ENCODE data around the gene RCOR1. TPM values are rescaled to one million over a fixed set of nuclear protein-coding genes. Genes with fewer than 3 reads are reported as not detected.

The RCOR1 gene
- total RNA-seq, 2 experiments from 2014 or later = 18.3 to 19.4 TPM

DNA sequence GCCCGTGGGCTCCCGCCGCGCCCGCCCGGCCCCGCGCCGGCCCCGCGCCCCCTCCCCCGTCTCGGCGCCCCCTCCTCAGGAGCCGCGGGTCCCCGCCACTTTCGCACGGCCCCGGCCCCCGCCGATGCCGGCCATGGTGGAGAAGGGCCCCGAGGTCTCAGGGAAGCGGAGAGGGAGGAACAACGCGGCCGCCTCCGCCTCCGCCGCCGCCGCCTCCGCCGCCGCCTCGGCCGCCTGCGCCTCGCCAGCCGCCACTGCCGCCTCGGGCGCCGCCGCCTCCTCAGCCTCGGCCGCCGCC is 263 bp downstream of the RCOR1 start:
- peak; percentile 7 for ATAC-seq
- no peak for DNase-seq
- Mint-ChIP-seq H3K9me3 (ENCODE audit: low read depth) (no peaks in the 10 kb centered on the region), H3K36me3 (peaks cover 9% of the 10 kb centered on the region), H3K27ac (no peak overlapping the region), H3K27me3 (peaks cover 3% of the 10 kb centered on the region), H3K4me1 (peaks cover 21% of the 10 kb centered on the region), H3K4me3 (peak overlapping the region; percentile 82)
- CTCF ChIA-PET = no interaction called here

GRCh38 chr14:102593061-102593824 is 794 bp downstream of the RCOR1 start:
- peak; percentile 18 for ATAC-seq
- Mint-ChIP-seq H3K9me3 (ENCODE audit: low read depth) (no peaks in the 10 kb centered on the region), H3K4me1 (peaks cover 21% of the 10 kb centered on the region), H3K4me3 (peak overlapping the region; percentile 82), H3K27me3 (peaks cover 3% of the 10 kb centered on the region), H3K27ac (peak overlapping the region; percentile 76), H3K36me3 (peaks cover 9% of the 10 kb centered on the region)
- DNase-seq = peak; percentile 68
- CTCF ChIA-PET = interaction anchor here (0.9 to 3.0 kb wide), 9 partner anchors 10 to 231 kb away, joined by 3 to 20 read pairs (median 8); partner anchors contain the start of genes CINP and TECPR2

- Mint-ChIP-seq H3K27me3 (peaks cover 3% of the 10 kb centered on the region), H3K27ac (peak overlapping the region; percentile 76), H3K36me3 (peaks cover 10% of the 10 kb centered on the region), H3K9me3 (ENCODE audit: low read depth) (no peaks in the 10 kb centered on the region), H3K4me3 (peak overlapping the region; percentile 82), H3K4me1 (peaks cover 21% of the 10 kb centered on the region)
- DNase-seq = no peak
- no peak for ATAC-seq
- CTCF ChIA-PET = interaction anchor here (0.7 to 3.0 kb wide), 17 partner anchors 10 to 505 kb away, joined by 3 to 20 read pairs (median 4); partner anchors contain the start of genes CINP and TECPR2
These were observed 1.3 kb downstream of the RCOR1 start for GRCh38 chr14:102593825-102594137.

DNA sequence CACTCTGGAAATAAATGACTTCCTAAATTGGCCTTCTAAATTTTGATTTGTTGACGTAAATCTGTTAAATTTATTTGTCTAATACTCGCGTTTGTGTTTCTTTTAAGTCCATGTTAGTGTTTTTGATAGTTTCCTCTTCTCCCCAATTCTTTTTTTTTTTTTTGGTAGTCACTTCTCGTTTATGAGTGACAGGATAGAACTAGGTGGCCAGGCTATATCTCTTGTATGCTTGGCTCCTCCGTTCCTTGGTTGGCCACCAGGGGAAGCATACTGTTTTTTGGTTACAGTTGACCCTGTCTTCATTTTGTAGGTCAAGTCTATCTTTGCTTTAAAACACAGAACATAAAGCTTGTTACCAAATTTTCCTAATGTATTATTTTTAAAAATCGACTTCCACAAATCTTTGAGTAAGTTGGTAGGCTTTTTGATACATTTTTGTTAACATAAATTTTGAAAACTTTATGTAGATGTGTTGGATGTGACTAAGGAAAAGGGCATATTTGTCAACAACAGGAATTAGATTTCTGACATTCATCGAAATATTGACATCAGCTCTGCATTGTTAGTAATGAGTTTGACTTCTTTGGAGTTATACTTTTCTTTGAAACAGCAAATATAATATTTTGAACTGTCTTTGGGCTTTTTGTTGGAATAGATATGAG is 2.2 kb downstream of the RCOR1 start:
- DNase-seq (peak; percentile 85), ATAC-seq (no peak)
- Mint-ChIP-seq H3K27ac (peak overlapping the region; percentile 76), H3K27me3 (no peaks in the 10 kb centered on the region), H3K4me3 (peak overlapping the region; percentile 82), H3K36me3 (peaks cover 16% of the 10 kb centered on the region), H3K9me3 (ENCODE audit: low read depth) (no peaks in the 10 kb centered on the region), H3K4me1 (peaks cover 26% of the 10 kb centered on the region)
- CTCF ChIA-PET = interaction anchor here (0.6 to 3.0 kb wide), 22 partner anchors 9 to 506 kb away, joined by 3 to 20 read pairs (median 4); partner anchors contain the start of genes CINP and TECPR2

DNA sequence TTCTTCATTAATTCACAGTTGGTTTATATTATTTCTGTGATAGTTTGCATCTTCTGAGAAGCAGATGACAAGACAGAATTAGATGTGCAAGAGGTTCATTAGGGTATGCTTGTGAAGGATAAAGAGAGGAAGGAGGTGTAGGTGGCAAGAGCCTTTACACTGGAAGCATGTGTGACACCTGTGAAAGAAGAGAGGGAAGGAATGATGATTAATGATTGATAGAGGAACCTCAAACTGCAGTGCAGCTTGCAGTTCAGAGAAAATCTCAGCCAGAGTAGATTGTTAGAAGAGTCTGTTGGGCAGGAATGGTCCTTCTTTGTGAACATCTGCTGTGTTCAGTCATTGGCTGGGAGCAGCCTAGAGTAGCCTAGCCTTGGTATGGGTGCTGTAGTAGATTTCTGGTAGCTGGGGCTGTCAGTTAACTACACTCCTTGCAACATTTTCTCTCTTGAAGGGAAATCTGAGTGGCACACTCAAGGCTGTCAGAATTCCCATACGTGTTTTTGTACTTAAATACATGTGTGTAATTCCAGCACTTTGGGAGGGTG is 9.0 kb downstream of the RCOR1 start:
- Mint-ChIP-seq H3K4me3 (no peak overlapping the region), H3K27me3 (no peaks in the 10 kb centered on the region), H3K27ac (no peak overlapping the region), H3K4me1 (peaks cover 16% of the 10 kb centered on the region), H3K36me3 (peaks cover 16% of the 10 kb centered on the region), H3K9me3 (ENCODE audit: low read depth) (no peaks in the 10 kb centered on the region)
- no peak for DNase-seq
- CTCF ChIA-PET = no interaction called here
- no peak for ATAC-seq

DNA sequence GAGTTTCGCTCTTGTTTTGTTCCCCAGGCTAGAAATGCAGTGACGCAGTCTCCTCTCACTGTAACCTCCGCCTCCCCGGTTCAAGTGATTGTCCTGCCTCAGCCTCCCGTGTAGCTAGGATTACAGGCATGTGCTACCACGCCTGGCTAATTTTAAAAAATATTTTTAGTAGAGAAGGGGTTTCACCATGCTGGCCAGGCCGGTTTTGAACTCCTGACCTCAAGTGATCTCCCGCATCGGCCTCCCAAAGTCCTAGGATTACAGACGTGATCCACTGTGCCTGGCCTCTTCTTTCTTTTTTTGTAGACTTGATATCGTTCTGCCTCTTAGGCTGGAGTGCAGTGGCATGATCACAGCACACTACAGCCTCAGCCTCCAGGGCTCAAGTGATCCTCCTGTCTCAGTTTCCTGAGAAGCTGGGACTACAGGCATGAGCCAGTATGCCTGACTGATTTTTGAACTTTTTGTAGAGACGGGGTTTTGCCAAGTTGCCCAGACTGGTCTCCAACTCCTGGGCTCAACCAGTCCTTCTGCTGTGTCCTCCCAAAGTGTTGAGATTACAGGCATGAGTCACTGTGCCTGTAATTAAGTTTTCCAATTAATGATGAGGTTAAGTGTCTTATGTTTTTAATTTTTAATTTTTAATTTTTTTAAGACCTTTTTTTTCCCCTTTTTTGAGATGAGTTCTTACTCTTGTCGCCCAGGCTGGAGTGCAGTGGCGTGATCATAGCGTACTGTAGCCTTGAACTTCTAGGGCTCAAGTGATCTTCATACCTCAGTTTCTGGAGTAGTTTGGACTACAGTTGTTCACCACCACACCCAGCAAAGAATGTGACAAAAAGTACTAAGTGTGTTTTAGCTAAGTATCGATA is 10.2 kb downstream of the RCOR1 start:
- Mint-ChIP-seq H3K4me3 (no peak overlapping the region), H3K9me3 (ENCODE audit: low read depth) (no peaks in the 10 kb centered on the region), H3K36me3 (peaks cover 16% of the 10 kb centered on the region), H3K4me1 (peaks cover 22% of the 10 kb centered on the region), H3K27ac (no peak overlapping the region), H3K27me3 (no peaks in the 10 kb centered on the region)
- CTCF ChIA-PET = interaction anchor here (1.8 kb wide), 1 partner anchor 8 kb away, joined by 8 read pairs; no protein-coding TSS in a partner anchor
- no peak for DNase-seq
- ATAC-seq = no peak

GRCh38 chr14:102603293-102603907 is 11.0 kb downstream of the RCOR1 start:
- Mint-ChIP-seq H3K4me3 (no peak overlapping the region), H3K27ac (no peak overlapping the region), H3K27me3 (no peaks in the 10 kb centered on the region), H3K4me1 (peaks cover 26% of the 10 kb centered on the region), H3K36me3 (peaks cover 16% of the 10 kb centered on the region), H3K9me3 (ENCODE audit: low read depth) (no peaks in the 10 kb centered on the region)
- ATAC-seq = no peak
- CTCF ChIA-PET = interaction anchor here (1.8 kb wide), 1 partner anchor 9 kb away, joined by 8 read pairs; no protein-coding TSS in a partner anchor
- DNase-seq = no peak

GRCh38 chr14:102604183-102604582 is 11.7 kb downstream of the RCOR1 start:
- Mint-ChIP-seq H3K9me3 (ENCODE audit: low read depth) (no peaks in the 10 kb centered on the region), H3K27me3 (no peaks in the 10 kb centered on the region), H3K4me1 (peaks cover 24% of the 10 kb centered on the region), H3K36me3 (peaks cover 12% of the 10 kb centered on the region), H3K4me3 (no peak overlapping the region), H3K27ac (no peak overlapping the region)
- CTCF ChIA-PET = interaction anchor here (1.5 to 1.8 kb wide), 2 partner anchors 10 to 13 kb away, joined by 3 to 8 read pairs; no protein-coding TSS in a partner anchor
- no peak for ATAC-seq
- no peak for DNase-seq

DNA sequence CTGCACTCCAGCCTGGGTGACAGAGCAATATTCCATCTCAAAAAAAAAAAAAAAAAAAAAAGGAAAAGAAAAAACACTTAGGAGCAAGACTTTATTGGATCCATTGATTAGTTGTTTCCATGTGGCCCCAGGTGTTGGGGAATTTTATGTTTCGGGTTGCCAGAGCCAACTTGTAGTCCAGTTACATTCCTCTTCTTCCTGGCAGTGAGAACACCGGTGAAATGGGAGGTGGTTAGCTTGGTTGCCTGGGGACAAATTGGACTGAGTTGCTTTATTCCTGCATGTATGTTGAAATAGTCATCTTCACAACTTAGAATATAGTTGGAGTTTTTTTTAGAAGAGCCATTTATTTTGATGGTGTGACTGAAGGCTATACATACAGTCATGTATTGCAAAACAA is 12.6 kb downstream of the RCOR1 start:
- ATAC-seq = no peak
- H3K4me3 Mint-ChIP-seq = no peak overlapping the region
- no peak for DNase-seq
- peaks cover 7% of the 10 kb centered on the region for H3K36me3 Mint-ChIP-seq
- peaks cover 19% of the 10 kb centered on the region for H3K4me1 Mint-ChIP-seq
- no peak overlapping the region for H3K27ac Mint-ChIP-seq
- no peaks in the 10 kb centered on the region for H3K27me3 Mint-ChIP-seq
- no peaks in the 10 kb centered on the region for H3K9me3 Mint-ChIP-seq (ENCODE audit: low read depth)
- CTCF ChIA-PET = interaction anchor here (1.5 kb wide), 1 partner anchor 14 kb away, joined by 3 read pairs; no protein-coding TSS in a partner anchor

DNA sequence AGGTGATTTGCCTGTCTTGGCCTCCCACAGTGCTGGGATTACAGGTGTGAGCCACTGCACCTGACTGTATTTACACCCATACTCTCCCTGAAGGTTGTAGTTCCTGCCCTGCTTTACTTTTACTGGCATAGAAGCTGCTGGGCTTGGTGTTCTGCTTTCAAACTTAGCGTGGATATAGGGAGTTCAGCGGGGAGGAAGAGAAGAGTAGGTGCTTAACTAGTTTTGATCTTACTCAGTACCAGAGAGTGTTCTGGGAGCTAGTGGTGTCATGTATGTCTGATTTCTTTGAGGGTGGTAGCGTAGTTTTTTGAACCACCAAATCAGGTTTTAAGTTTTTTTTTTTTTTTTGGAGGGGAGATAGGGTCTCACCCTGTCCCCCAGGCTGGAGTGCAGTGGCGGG is 13.8 kb downstream of the RCOR1 start:
- peak; percentile 53 for ATAC-seq

GRCh38 chr14:102608064-102608446 is 15.6 kb downstream of the RCOR1 start:
- Mint-ChIP-seq H3K27ac (no peak overlapping the region), H3K4me1 (peaks cover 19% of the 10 kb centered on the region), H3K36me3 (peaks cover 11% of the 10 kb centered on the region), H3K9me3 (ENCODE audit: low read depth) (no peaks in the 10 kb centered on the region), H3K4me3 (no peak overlapping the region), H3K27me3 (no peaks in the 10 kb centered on the region)
- DNase-seq = no peak
- CTCF ChIA-PET = interaction anchor here (1.6 kb wide), 1 partner anchor 14 kb away, joined by 8 read pairs; no protein-coding TSS in a partner anchor
- no peak for ATAC-seq

More for the DNA sequence above, 13.8 kb downstream of the RCOR1 start:
- DNase-seq = no peak
- Mint-ChIP-seq H3K4me3 (no peak overlapping the region), H3K27ac (no peak overlapping the region), H3K9me3 (ENCODE audit: low read depth) (no peaks in the 10 kb centered on the region), H3K4me1 (peaks cover 20% of the 10 kb centered on the region), H3K36me3 (peaks cover 7% of the 10 kb centered on the region), H3K27me3 (no peaks in the 10 kb centered on the region)
- CTCF ChIA-PET = interaction anchor here (1.1 to 1.7 kb wide), 2 partner anchors 12 to 88 kb away, joined by 3 to 8 read pairs; no protein-coding TSS in a partner anchor

GRCh38 chr14:102610968-102611811 is 18.7 kb downstream of the RCOR1 start:
- H3K9me3 Mint-ChIP-seq (ENCODE audit: low read depth) = no peaks in the 10 kb centered on the region
- no peak for ATAC-seq
- H3K4me3 Mint-ChIP-seq = no peak overlapping the region
- no peak for DNase-seq
- H3K27ac Mint-ChIP-seq = no peak overlapping the region
- peaks cover 15% of the 10 kb centered on the region for H3K4me1 Mint-ChIP-seq
- H3K27me3 Mint-ChIP-seq = no peaks in the 10 kb centered on the region
- H3K36me3 Mint-ChIP-seq = peaks cover 11% of the 10 kb centered on the region
- CTCF ChIA-PET = interaction anchor here (1.5 to 2.2 kb wide), 2 partner anchors 16 to 86 kb away, joined by 6 to 8 read pairs; no protein-coding TSS in a partner anchor

All from activated CD8-positive, alpha-beta memory T cell treated with anti-CD3 and anti-CD28 coated beads, Interleukin-2, amount 10 ng/mL, durations not matched to agents 7 days and 5 days (primary cell).